ENCODE data around the gene FKBP8.

DNA sequence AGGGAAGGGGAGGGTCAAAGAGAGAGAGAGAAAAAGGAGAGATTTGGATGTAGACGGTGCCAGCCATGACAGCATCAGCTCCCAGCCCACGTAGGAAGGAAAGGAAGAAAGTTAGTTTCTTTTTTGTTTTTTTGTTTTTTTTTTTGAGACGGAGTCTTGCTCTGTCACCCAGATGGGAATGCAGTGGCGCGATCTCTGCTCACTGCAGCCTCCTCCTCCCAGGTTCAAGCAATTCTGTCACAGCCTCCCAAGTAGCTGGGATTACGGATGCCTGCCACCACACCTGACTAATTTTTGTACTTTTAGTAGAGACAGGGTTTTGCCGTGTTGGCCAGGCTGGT, 49.1 kb downstream of the FKBP8 start:
- TF ChIP-seq EZH2 (IDR thresholded peaks at IDR 0.05) (no peak), POLR2A (IDR thresholded peaks at IDR 0.05; ENCODE audit: borderline replicate concordance, extremely low read depth, insufficient read depth, insufficient read length) (no peak), RAD21 (IDR thresholded peaks at IDR 0.05; ENCODE audit: low read depth) (no peak), YY1 (IDR thresholded peaks at IDR 0.05; ENCODE audit: extremely low read depth, insufficient replicate concordance, low read depth, low read length) (no peak), CBX3 (IDR thresholded peaks at IDR 0.05; ENCODE audit: low read depth) (no peak), JUND (IDR thresholded peaks at IDR 0.05) (no peak)
- TF ChIP-seq, protein P1, sequence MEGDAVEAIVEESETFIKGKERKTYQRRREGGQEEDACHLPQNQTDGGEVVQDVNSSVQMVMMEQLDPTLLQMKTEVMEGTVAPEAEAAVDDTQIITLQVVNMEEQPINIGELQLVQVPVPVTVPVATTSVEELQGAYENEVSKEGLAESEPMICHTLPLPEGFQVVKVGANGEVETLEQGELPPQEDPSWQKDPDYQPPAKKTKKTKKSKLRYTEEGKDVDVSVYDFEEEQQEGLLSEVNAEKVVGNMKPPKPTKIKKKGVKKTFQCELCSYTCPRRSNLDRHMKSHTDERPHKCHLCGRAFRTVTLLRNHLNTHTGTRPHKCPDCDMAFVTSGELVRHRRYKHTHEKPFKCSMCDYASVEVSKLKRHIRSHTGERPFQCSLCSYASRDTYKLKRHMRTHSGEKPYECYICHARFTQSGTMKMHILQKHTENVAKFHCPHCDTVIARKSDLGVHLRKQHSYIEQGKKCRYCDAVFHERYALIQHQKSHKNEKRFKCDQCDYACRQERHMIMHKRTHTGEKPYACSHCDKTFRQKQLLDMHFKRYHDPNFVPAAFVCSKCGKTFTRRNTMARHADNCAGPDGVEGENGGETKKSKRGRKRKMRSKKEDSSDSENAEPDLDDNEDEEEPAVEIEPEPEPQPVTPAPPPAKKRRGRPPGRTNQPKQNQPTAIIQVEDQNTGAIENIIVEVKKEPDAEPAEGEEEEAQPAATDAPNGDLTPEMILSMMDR (IDR thresholded peaks at IDR 0.05 in 2 of 3, conservative IDR thresholded peaks at IDR 0.05 in 1 of 3; ENCODE audit: borderline replicate concordance in 1 of 3, insufficient read depth in 1 of 3, low read depth in 2 of 3, low read length in 2 of 3) = no peak
- TF ChIP-seq, protein P2, sequence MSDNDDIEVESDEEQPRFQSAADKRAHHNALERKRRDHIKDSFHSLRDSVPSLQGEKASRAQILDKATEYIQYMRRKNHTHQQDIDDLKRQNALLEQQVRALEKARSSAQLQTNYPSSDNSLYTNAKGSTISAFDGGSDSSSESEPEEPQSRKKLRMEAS (IDR thresholded peaks at IDR 0.05) = no peak
